Measurements from ENCODE around the gene MOGAT3. TPM values are rescaled to one million over a fixed set of nuclear protein-coding genes. Genes with fewer than 3 reads are reported as not detected.

The MOGAT3 gene, protein sequence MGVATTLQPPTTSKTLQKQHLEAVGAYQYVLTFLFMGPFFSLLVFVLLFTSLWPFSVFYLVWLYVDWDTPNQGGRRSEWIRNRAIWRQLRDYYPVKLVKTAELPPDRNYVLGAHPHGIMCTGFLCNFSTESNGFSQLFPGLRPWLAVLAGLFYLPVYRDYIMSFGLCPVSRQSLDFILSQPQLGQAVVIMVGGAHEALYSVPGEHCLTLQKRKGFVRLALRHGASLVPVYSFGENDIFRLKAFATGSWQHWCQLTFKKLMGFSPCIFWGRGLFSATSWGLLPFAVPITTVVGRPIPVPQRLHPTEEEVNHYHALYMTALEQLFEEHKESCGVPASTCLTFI
- polyA plus RNA-seq (2013): 0.04 TPM in 1 of 2 replicates, not detected in the other

DNA sequence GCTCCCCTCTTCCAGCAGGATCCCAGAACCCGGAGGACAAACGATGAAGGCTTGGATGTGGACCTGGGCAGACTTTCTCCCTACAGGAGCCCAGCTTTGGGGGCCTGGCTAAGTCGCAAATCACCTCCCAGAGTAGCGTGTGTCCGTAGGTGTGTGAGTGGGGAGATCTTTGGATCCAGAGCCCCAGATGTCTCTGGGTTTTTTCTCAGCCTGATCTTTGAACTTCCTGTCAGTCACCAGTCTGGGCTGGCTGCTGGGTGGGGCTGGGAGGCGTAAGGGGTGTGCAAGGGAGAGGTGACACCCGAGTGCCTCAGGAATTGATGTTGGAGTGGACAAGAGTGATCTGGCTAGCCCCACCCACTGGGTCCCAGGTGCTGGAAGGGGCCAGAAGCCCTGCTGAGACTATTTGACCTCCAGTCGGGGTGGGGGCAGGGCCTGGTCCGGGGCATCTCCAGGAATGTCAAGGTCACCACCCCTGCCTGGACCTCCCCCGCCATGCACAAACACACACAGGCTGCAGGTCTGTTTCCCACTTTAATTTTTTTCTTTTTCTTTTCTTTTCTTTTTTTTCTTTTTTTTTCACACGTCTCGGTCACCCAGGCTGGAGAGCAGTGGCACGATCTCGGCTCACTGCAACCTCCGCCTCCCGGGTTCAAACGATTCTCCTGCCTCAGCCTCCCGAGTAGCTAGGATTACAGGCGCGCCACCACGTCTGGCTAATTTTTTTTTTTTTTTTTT, at the start of gene MOGAT3:
Gene MOGAT3, minus strand, starts transcription at position 175 of the 738 bp plus-strand sequence. CDS start 182 bp downstream, outside the sequence.
- no peak for DNase-seq
- no peaks in the 10 kb centered on the region for H3K79me1 ChIP-seq (ENCODE audit: low read length)
- H2AK5ac ChIP-seq (ENCODE audit: low read length): no peak within 1 kb of the TSS
- no peak within 1 kb of the TSS for H3K23ac ChIP-seq (ENCODE audit: low read length)
- H3K4me2 ChIP-seq (ENCODE audit: low read length): peak within 1 kb of the TSS; percentile 51
- no peak within 1 kb of the TSS for H2BK12ac ChIP-seq (ENCODE audit: low read length)
- H3K27me3 ChIP-seq (ENCODE audit: insufficient read depth, low read length): peaks cover 6% of the 10 kb centered on the region
- H3K27ac ChIP-seq (ENCODE audit: low read depth, low read length): no peak within 1 kb of the TSS
- no CpG with 5 or more reads among the region's 21 CpGs for WGBS (ENCODE audit: extremely low coverage, insufficient coverage, insufficient read length)
- no peak within 1 kb of the TSS for H3K9ac ChIP-seq (ENCODE audit: low read length)
- no peak within 1 kb of the TSS for H3K14ac ChIP-seq (ENCODE audit: low read length)
- H4K8ac ChIP-seq (ENCODE audit: low read depth, low read length): no peak within 1 kb of the TSS
- H2AFZ ChIP-seq (ENCODE audit: insufficient read depth, low read length, poor library complexity): no peak within 1 kb of the TSS
- no peak within 1 kb of the TSS for H3K4me3 ChIP-seq (ENCODE audit: low read depth, low read length)
- peaks cover 5% of the 10 kb centered on the region for H3K9me3 ChIP-seq (ENCODE audit: insufficient read depth, low read depth, low read length)
- H4K12ac ChIP-seq (ENCODE audit: low read depth, low read length): no peak within 1 kb of the TSS
- peaks cover 4 to 12% of the 10 kb centered on the region in 2 experiments for H3K4me1 ChIP-seq (ENCODE audit: control insufficient read depth in 1 of 2, insufficient read depth in 2 of 2, low read length in 2 of 2)
- no peak within 1 kb of the TSS for H2BK5ac ChIP-seq (ENCODE audit: low read depth, low read length, poor library complexity)
- H3K4ac ChIP-seq (ENCODE audit: low read depth, low read length): no peak within 1 kb of the TSS
- H3K79me2 ChIP-seq (ENCODE audit: control insufficient read depth, insufficient read depth, low read length, poor library complexity): no peaks in the 10 kb centered on the region
- no peak within 1 kb of the TSS for H4K91ac ChIP-seq (ENCODE audit: low read depth, low read length)
- H2BK120ac ChIP-seq (ENCODE audit: insufficient read depth, low read length, poor library complexity): no peak within 1 kb of the TSS
- H3K36me3 ChIP-seq (ENCODE audit: control insufficient read depth in 1 of 2, insufficient read depth in 2 of 2, low read length in 2 of 2): peaks cover 2% of the 10 kb centered on the region in 2 experiments
- H3K18ac ChIP-seq (ENCODE audit: low read length): no peak within 1 kb of the TSS

GRCh38 chr7:101250324-101250723, 49.5 kb upstream of the MOGAT3 start:
- Histone ChIP-seq H3K27ac (ENCODE audit: low read depth, low read length) (no peak overlapping the region), H4K91ac (ENCODE audit: low read depth, low read length) (no peak overlapping the region), H3K79me2 (ENCODE audit: control insufficient read depth, insufficient read depth, low read length, poor library complexity) (peaks cover 4% of the 10 kb centered on the region), H3K9ac (ENCODE audit: low read length) (no peak overlapping the region), H3K4me3 (ENCODE audit: low read depth, low read length) (no peak overlapping the region), H2BK120ac (ENCODE audit: insufficient read depth, low read length, poor library complexity) (no peak overlapping the region), H4K8ac (ENCODE audit: low read depth, low read length) (no peak overlapping the region), H3K9me3 (ENCODE audit: insufficient read depth, low read depth, low read length) (no peaks in the 10 kb centered on the region), H3K4ac (ENCODE audit: low read depth, low read length) (no peak overlapping the region), H2AK5ac (ENCODE audit: low read length) (no peak overlapping the region), H3K79me1 (ENCODE audit: low read length) (peaks cover 4% of the 10 kb centered on the region), H2BK12ac (ENCODE audit: low read length) (no peak overlapping the region), H4K12ac (ENCODE audit: low read depth, low read length) (no peak overlapping the region), H2BK5ac (ENCODE audit: low read depth, low read length, poor library complexity) (no peak overlapping the region), H3K4me2 (ENCODE audit: low read length) (no peak overlapping the region), H3K27me3 (ENCODE audit: insufficient read depth, low read length) (no peaks in the 10 kb centered on the region), H3K36me3 (ENCODE audit: control insufficient read depth in 1 of 2, insufficient read depth in 2 of 2, low read length in 2 of 2) (peaks cover 6 to 11% of the 10 kb centered on the region in 2 experiments), H3K14ac (ENCODE audit: low read length) (no peak overlapping the region), H3K4me1 (ENCODE audit: control insufficient read depth in 1 of 2, insufficient read depth in 2 of 2, low read length in 2 of 2) (peaks cover 3 to 4% of the 10 kb centered on the region in 2 experiments), H3K23ac (ENCODE audit: low read length) (no peak overlapping the region), H3K18ac (ENCODE audit: low read length) (no peak overlapping the region), H2AFZ (ENCODE audit: insufficient read depth, low read length, poor library complexity) (no peak overlapping the region)
- WGBS (ENCODE audit: extremely low coverage, insufficient coverage, insufficient read length): no CpG with 5 or more reads among the region's 3 CpGs
- DNase-seq: peak in 1 of 2 donors; percentile 45

- Histone ChIP-seq H3K14ac (ENCODE audit: low read length) (no peak overlapping the region), H3K36me3 (ENCODE audit: control insufficient read depth in 1 of 2, insufficient read depth in 2 of 2, low read length in 2 of 2) (peaks cover 6 to 14% of the 10 kb centered on the region in 2 experiments), H2AK5ac (ENCODE audit: low read length) (no peak overlapping the region), H3K4me2 (ENCODE audit: low read length) (no peak overlapping the region), H3K79me1 (ENCODE audit: low read length) (peaks cover 9% of the 10 kb centered on the region), H3K4me3 (ENCODE audit: low read depth, low read length) (no peak overlapping the region), H3K23ac (ENCODE audit: low read length) (no peak overlapping the region), H3K27me3 (ENCODE audit: insufficient read depth, low read length) (no peaks in the 10 kb centered on the region), H3K9ac (ENCODE audit: low read length) (no peak overlapping the region), H3K4me1 (ENCODE audit: control insufficient read depth in 1 of 2, insufficient read depth in 2 of 2, low read length in 2 of 2) (peaks cover 3 to 10% of the 10 kb centered on the region in 2 experiments), H3K27ac (ENCODE audit: low read depth, low read length) (no peak overlapping the region), H3K18ac (ENCODE audit: low read length) (no peak overlapping the region), H3K79me2 (ENCODE audit: control insufficient read depth, insufficient read depth, low read length, poor library complexity) (peaks cover 8% of the 10 kb centered on the region), H3K4ac (ENCODE audit: low read depth, low read length) (no peak overlapping the region), H4K8ac (ENCODE audit: low read depth, low read length) (no peak overlapping the region), H2BK12ac (ENCODE audit: low read length) (no peak overlapping the region), H2AFZ (ENCODE audit: insufficient read depth, low read length, poor library complexity) (no peak overlapping the region), H2BK5ac (ENCODE audit: low read depth, low read length, poor library complexity) (no peak overlapping the region), H4K12ac (ENCODE audit: low read depth, low read length) (no peak overlapping the region), H3K9me3 (ENCODE audit: insufficient read depth, low read depth, low read length) (no peaks in the 10 kb centered on the region), H4K91ac (ENCODE audit: low read depth, low read length) (no peak overlapping the region), H2BK120ac (ENCODE audit: insufficient read depth, low read length, poor library complexity) (no peak overlapping the region)
- no CpG with 5 or more reads among the region's 5 CpGs for WGBS (ENCODE audit: extremely low coverage, insufficient coverage, insufficient read length)
- no peak for DNase-seq
Measured at GRCh38 chr7:101248276-101248675, 47.4 kb upstream of the MOGAT3 start.

- no peak overlapping the region for H3K4ac ChIP-seq (ENCODE audit: low read depth, low read length)
- H4K91ac ChIP-seq (ENCODE audit: low read depth, low read length): peak overlapping the region; percentile 31
- H3K79me1 ChIP-seq (ENCODE audit: low read length): peaks cover 5% of the 10 kb centered on the region
- peaks cover 4% of the 10 kb centered on the region for H3K79me2 ChIP-seq (ENCODE audit: control insufficient read depth, insufficient read depth, low read length, poor library complexity)
- no CpG with 5 or more reads among the region's 32 CpGs for WGBS (ENCODE audit: extremely low coverage, insufficient coverage, insufficient read length)
- no peak overlapping the region for H2AK5ac ChIP-seq (ENCODE audit: low read length)
- peak overlapping the region; percentile 66 for H3K9ac ChIP-seq (ENCODE audit: low read length)
- peak overlapping the region; percentile 76 for H4K8ac ChIP-seq (ENCODE audit: low read depth, low read length)
- no peak overlapping the region for H3K18ac ChIP-seq (ENCODE audit: low read length)
- DNase-seq: no peak
- H2BK5ac ChIP-seq (ENCODE audit: low read depth, low read length, poor library complexity): no peak overlapping the region
- H4K12ac ChIP-seq (ENCODE audit: low read depth, low read length): no peak overlapping the region
- no peak overlapping the region for H2BK120ac ChIP-seq (ENCODE audit: insufficient read depth, low read length, poor library complexity)
- no peak overlapping the region for H3K23ac ChIP-seq (ENCODE audit: low read length)
- no peaks in the 10 kb centered on the region for H3K27me3 ChIP-seq (ENCODE audit: insufficient read depth, low read length)
- peaks cover 13 to 21% of the 10 kb centered on the region in 2 experiments for H3K36me3 ChIP-seq (ENCODE audit: control insufficient read depth in 1 of 2, insufficient read depth in 2 of 2, low read length in 2 of 2)
- peak overlapping the region; percentile 89 for H3K4me3 ChIP-seq (ENCODE audit: low read depth, low read length)
- peaks cover 0 to 5% of the 10 kb centered on the region in 2 experiments for H3K4me1 ChIP-seq (ENCODE audit: control insufficient read depth in 1 of 2, insufficient read depth in 2 of 2, low read length in 2 of 2)
- peak overlapping the region; percentile 25 for H3K14ac ChIP-seq (ENCODE audit: low read length)
- no peak overlapping the region for H2BK12ac ChIP-seq (ENCODE audit: low read length)
- H3K4me2 ChIP-seq (ENCODE audit: low read length): peak overlapping the region; percentile 74
- H2AFZ ChIP-seq (ENCODE audit: insufficient read depth, low read length, poor library complexity): no peak overlapping the region
- no peak overlapping the region for H3K27ac ChIP-seq (ENCODE audit: low read depth, low read length)
- no peaks in the 10 kb centered on the region for H3K9me3 ChIP-seq (ENCODE audit: insufficient read depth, low read depth, low read length)
Measured at GRCh38 chr7:101245147-101245668, 44.4 kb upstream of the MOGAT3 start.

All from trophoblast cell (in vitro differentiated cells and primary cell).